WTC11 (cell line): Measurements from ENCODE around the gene LPP.

Experiments
- ATF3 ChIP-seq: sonication (generic); formaldehyde crosslinking; conservative IDR thresholded peaks from 2 replicates; pipeline ENCODE4 v1.8.1; 2022; ENCODE audit warnings: mild to moderate bottlenecking, missing genetic modification reagents
- ELF4 ChIP-seq: sonication (generic); formaldehyde crosslinking; IDR thresholded peaks from 2 replicates; pipeline ENCODE4 v1.8.1; 2022; ENCODE audit warnings: low read depth, mild to moderate bottlenecking, moderate library complexity, missing genetic modification reagents
- GABPB1 ChIP-seq: sonication (generic); formaldehyde crosslinking; IDR thresholded peaks from 2 replicates; pipeline ENCODE4 v1.8.1; 2023; ENCODE audit warnings: mild to moderate bottlenecking, missing genetic modification reagents
- ZNF281 ChIP-seq: sonication (generic); formaldehyde crosslinking; IDR thresholded peaks from 2 replicates; pipeline ENCODE4 v1.8.0; 2023; ENCODE audit warnings: mild to moderate bottlenecking, missing genetic modification reagents
- TF ChIP-seq, protein P1 (sequence below): fragments of 200-600 bp; IDR thresholded peaks from 2 replicates; pipeline ENCODE4 v1.8.0; 2022; ENCODE audit warnings: antibody characterized with exemption
- TF ChIP-seq, protein P2 (sequence below): sonication (generic); formaldehyde crosslinking; IDR thresholded peaks from 2 replicates; pipeline ENCODE4 v1.8.1; 2022; ENCODE audit warnings: low read depth, mild to moderate bottlenecking, moderate library complexity, missing genetic modification reagents, borderline replicate concordance

DNA sequence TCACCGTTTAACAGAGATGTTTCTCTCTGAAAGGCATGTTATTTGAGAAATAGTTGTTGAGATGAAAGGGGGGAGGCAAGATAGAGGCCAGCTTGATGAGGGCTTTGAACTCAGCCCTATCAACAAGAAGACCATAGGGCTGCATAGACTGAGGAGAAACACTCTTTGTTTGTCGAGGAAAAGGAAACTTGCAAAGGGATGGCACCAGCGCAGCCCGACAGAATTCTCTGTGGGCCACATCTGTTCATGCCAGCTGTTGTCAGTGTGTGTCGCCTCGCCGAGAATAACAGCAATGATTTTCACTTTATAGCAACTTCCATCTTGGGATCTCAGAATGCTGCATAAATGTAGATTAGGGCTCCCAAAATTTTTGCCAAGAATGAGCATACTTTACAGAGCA, 539.5 kb downstream of the LPP start:
- TF ChIP-seq ELF4 (CRISPR knock-in tag) (no peak), ZNF281 (CRISPR knock-in tag) (no peak), ATF3 (CRISPR knock-in tag) (no peak), GABPB1 (CRISPR knock-in tag) (no peak)
- TF ChIP-seq, protein P1, sequence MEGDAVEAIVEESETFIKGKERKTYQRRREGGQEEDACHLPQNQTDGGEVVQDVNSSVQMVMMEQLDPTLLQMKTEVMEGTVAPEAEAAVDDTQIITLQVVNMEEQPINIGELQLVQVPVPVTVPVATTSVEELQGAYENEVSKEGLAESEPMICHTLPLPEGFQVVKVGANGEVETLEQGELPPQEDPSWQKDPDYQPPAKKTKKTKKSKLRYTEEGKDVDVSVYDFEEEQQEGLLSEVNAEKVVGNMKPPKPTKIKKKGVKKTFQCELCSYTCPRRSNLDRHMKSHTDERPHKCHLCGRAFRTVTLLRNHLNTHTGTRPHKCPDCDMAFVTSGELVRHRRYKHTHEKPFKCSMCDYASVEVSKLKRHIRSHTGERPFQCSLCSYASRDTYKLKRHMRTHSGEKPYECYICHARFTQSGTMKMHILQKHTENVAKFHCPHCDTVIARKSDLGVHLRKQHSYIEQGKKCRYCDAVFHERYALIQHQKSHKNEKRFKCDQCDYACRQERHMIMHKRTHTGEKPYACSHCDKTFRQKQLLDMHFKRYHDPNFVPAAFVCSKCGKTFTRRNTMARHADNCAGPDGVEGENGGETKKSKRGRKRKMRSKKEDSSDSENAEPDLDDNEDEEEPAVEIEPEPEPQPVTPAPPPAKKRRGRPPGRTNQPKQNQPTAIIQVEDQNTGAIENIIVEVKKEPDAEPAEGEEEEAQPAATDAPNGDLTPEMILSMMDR: no peak
- TF ChIP-seq, protein P2, sequence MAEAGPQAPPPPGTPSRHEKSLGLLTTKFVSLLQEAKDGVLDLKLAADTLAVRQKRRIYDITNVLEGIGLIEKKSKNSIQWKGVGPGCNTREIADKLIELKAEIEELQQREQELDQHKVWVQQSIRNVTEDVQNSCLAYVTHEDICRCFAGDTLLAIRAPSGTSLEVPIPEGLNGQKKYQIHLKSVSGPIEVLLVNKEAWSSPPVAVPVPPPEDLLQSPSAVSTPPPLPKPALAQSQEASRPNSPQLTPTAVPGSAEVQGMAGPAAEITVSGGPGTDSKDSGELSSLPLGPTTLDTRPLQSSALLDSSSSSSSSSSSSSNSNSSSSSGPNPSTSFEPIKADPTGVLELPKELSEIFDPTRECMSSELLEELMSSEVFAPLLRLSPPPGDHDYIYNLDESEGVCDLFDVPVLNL (CRISPR knock-in tag): no peak
